PC-3 (cell line): ENCODE data around the gene CTTN. TPM values are rescaled to one million over a fixed set of nuclear protein-coding genes. Genes with fewer than 3 reads are reported as not detected.
"Not testable (repeated sequence)": the region's sequence is repeated elsewhere in the genome, so short reads cannot be mapped to it uniquely, and the experiment has no call there.

Experiments used
- ATAC-seq: fragments of 200-7000 bp; cut with Tn5 transposase; 2 replicates; pipeline ENCODE4 v1.9.1; 2020; ENCODE audit warnings: mild to moderate bottlenecking, moderate library complexity
- BruUV-seq: library from RNA; stranded (reverse); fragments of 400-500 nt; replicated peaks from 2 replicates; lab custom pipeline; 2021; lab: Mats Ljungman, UMichigan
- CTCF ChIA-PET: fragments of 300-600 bp; sonication (Branson Sonifier 250); formaldehyde crosslinking; loops from one replicate; lab custom pipeline; 2022; ENCODE audit warnings: antibody characterized with exemption; lab: Charles Lee
- POLR2A ChIA-PET: fragments of 300-600 bp; sonication (Branson Sonifier 250); formaldehyde crosslinking; loops from one replicate; lab custom pipeline; 2022; ENCODE audit warnings: antibody characterized with exemption; ENCODE audit not compliant: unreplicated experiment; lab: Charles Lee
- DNase-seq: peaks from one replicate; pipeline ENCODE4 v3.0.0-alpha.2; 2015
- H2AFZ ChIP-seq: fragments of 300-600 bp; sonication (generic); 2 replicates; pipeline ENCODE4 v1.6.0; 2016; ENCODE audit warnings: antibody characterized with exemption, low read length
- H3F3A ChIP-seq: fragments of 300-600 bp; sonication (generic); one replicate; pipeline ENCODE4 v1.6.0; 2017; ENCODE audit warnings: antibody characterized with exemption, low read length, control low read depth, mild to moderate bottlenecking; ENCODE audit not compliant: unreplicated experiment
- H3K27ac ChIP-seq: fragments of 300-600 bp; sonication (generic); 2 replicates; pipeline ENCODE4 v1.5.1; 2016; ENCODE audit warnings: mild to moderate bottlenecking, low read length
- H3K27me3 ChIP-seq: fragments of 300-600 bp; sonication (generic); 2 replicates; pipeline ENCODE4 v1.6.1; 2016; ENCODE audit warnings: low read length, mixed read lengths
- H3K36me3 ChIP-seq: fragments of 300-600 bp; sonication (generic); 2 replicates; pipeline ENCODE4 v1.6.1; 2016; ENCODE audit warnings: low read depth, mixed run types, low read length, mixed read lengths
- H3K4me1 ChIP-seq: fragments of 300-600 bp; sonication (generic); 2 replicates; pipeline ENCODE4 v1.5.1; 2016; ENCODE audit warnings: low read length; ENCODE audit not compliant: insufficient read depth
- H3K4me2 ChIP-seq: fragments of 300-600 bp; sonication (generic); 2 replicates; pipeline ENCODE4 v1.6.0; 2016; ENCODE audit warnings: low read length
- H3K4me3 ChIP-seq: fragments of 300-600 bp; sonication (generic); 2 replicates; pipeline ENCODE4 v1.5.1; 2016; ENCODE audit warnings: mild to moderate bottlenecking, low read length, mixed read lengths
- H3K79me2 ChIP-seq: fragments of 300-600 bp; sonication (generic); 2 replicates; pipeline ENCODE4 v1.6.1; 2017; ENCODE audit warnings: low read length, mixed read lengths
- H3K9ac ChIP-seq: fragments of 300-600 bp; sonication (generic); 2 replicates; pipeline ENCODE4 v1.6.0; 2016; ENCODE audit warnings: mild to moderate bottlenecking, low read length
- H3K9me2 ChIP-seq: fragments of 300-600 bp; sonication (generic); replicated peaks from 2 replicates; pipeline ENCODE4 v1.6.1; 2016; ENCODE audit warnings: mixed run types, low read length, mixed read lengths
- H3K9me3 ChIP-seq: fragments of 300-600 bp; sonication (generic); 2 replicates; pipeline ENCODE4 v1.6.1; 2016; ENCODE audit warnings: low read length, mixed read lengths
- H4K20me1 ChIP-seq: fragments of 300-600 bp; sonication (generic); 2 replicates; pipeline ENCODE4 v1.6.1; 2016; ENCODE audit warnings: low read length, mixed read lengths
- EZH2 ChIP-seq: fragments of 300-600 bp; sonication (generic); IDR thresholded peaks from one replicate; pipeline ENCODE4 v1.6.1; 2017; ENCODE audit warnings: antibody characterized with exemption, mild to moderate bottlenecking, low read length; ENCODE audit not compliant: unreplicated experiment
- EZH2phosphoT487 ChIP-seq: fragments of 300-600 bp; sonication (generic); IDR thresholded peaks from 2 replicates; pipeline ENCODE4 v1.6.1; 2018; ENCODE audit warnings: mild to moderate bottlenecking, antibody characterized with exemption, low read length, borderline replicate concordance
- intact Hi-C: fragments of 100-400 bp; cut with micrococcal nuclease; formaldehyde crosslinking; loops from 2 replicates; pipeline ENCODE4 v1.9.0; 2023
- total RNA-seq: library from RNA; depleted of rRNA; stranded (reverse); fragments of >200 nt; gene quantifications from 2 replicates; pipeline ENCODE4 v1.2.3, GENCODE V29; 2014
- TF ChIP-seq, protein P1 (sequence below): fragments of 300-600 bp; sonication (generic); conservative IDR thresholded peaks from 2 replicates; pipeline ENCODE4 v1.5.1; 2017; ENCODE audit warnings: antibody characterized with exemption, low read depth, mild to moderate bottlenecking, low read length

The CTTN gene
- total RNA-seq, 1 experiment from 2014 or later, result 244 TPM

DNA sequence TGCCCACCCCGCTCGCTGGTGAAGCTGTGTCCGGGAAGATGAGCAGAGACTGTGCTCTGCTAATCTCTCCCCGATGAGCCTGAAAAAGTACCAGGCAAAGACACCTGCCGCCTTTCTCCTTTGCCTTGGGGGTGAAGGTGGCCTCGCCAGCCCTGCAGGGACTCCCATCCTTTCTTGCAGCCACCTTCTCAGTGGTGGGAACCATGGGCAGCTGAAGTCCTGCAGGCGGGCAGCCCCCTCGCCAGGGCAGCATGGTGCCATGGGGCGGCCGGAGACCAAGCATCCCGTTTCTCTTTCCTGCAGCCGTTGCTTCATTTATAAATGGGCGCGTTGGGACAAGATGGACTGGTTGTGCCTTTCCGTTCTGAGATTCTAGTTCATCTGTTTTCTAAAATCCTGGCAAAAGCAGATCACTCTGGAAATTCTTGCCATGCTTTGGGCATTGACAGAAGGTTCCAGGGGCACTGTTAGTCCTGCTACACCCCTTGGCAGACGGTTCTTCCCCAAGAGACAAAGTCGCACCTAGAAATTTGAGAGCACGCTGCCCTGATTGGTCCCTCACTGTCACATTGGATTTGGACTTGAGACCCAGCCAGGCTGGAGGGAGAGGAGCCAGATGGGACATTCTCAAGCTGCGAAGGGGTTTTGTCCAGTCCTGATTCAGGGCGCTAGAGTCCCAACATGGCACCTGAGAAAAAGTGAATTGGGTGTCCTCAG, 7.5 kb downstream of the CTTN start:
- no peak for ATAC-seq
- POLR2A ChIA-PET, result no interaction called here
- intact Hi-C loops, result no loop called here
- H3K9ac ChIP-seq, result no peak overlapping the region
- no peak overlapping the region for H3K4me2 ChIP-seq
- H3K36me3 ChIP-seq, result peaks cover 59% of the 10 kb centered on the region
- H3K79me2 ChIP-seq, result peaks cover 58% of the 10 kb centered on the region
- no peak overlapping the region for H3K27ac ChIP-seq
- no peak overlapping the region for H3K4me3 ChIP-seq
- H3F3A ChIP-seq, result no peaks in the 10 kb centered on the region
- no TSS peak for BruUV-seq
- peaks cover 23% of the 10 kb centered on the region for H4K20me1 ChIP-seq
- CTCF ChIA-PET, result no interaction called here
- no peaks in the 10 kb centered on the region for H3K9me3 ChIP-seq
- TF ChIP-seq EZH2, result no peak
- TF ChIP-seq, protein P1, sequence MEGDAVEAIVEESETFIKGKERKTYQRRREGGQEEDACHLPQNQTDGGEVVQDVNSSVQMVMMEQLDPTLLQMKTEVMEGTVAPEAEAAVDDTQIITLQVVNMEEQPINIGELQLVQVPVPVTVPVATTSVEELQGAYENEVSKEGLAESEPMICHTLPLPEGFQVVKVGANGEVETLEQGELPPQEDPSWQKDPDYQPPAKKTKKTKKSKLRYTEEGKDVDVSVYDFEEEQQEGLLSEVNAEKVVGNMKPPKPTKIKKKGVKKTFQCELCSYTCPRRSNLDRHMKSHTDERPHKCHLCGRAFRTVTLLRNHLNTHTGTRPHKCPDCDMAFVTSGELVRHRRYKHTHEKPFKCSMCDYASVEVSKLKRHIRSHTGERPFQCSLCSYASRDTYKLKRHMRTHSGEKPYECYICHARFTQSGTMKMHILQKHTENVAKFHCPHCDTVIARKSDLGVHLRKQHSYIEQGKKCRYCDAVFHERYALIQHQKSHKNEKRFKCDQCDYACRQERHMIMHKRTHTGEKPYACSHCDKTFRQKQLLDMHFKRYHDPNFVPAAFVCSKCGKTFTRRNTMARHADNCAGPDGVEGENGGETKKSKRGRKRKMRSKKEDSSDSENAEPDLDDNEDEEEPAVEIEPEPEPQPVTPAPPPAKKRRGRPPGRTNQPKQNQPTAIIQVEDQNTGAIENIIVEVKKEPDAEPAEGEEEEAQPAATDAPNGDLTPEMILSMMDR, result no peak
- TF ChIP-seq EZH2phosphoT487, result no peak
- no peaks in the 10 kb centered on the region for H3K9me2 ChIP-seq
- no peak for DNase-seq
- H3K4me1 ChIP-seq, result peaks cover 11% of the 10 kb centered on the region
- H2AFZ ChIP-seq, result no peak overlapping the region
- no peaks in the 10 kb centered on the region for H3K27me3 ChIP-seq

DNA sequence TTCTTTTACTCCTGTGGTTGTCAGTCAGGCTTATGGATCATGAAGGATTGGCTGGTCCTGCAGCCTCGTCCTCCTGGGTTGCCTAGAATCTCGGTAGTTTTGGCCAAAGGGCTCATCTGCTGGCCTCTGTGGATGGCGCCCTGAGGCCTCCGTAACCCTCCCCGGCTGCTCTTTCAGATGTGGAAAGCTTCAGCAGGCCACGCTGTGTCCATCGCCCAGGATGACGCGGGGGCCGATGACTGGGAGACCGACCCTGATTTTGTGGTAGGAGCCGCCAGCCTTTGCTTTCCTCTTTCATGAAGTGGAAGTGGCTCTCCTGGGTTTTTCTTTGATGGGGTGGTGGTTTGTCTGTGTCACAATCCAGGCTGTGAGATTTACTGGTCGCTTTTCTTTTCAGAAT, 8.8 kb downstream of the CTTN start:
- Histone ChIP-seq H3F3A (no peaks in the 10 kb centered on the region), H3K27me3 (no peaks in the 10 kb centered on the region), H3K9me3 (no peaks in the 10 kb centered on the region), H3K27ac (no peak overlapping the region), H3K9ac (no peak overlapping the region), H3K9me2 (no peaks in the 10 kb centered on the region), H3K4me1 (peaks cover 8% of the 10 kb centered on the region), H3K36me3 (peaks cover 70% of the 10 kb centered on the region), H3K4me2 (no peak overlapping the region), H3K79me2 (peaks cover 46% of the 10 kb centered on the region), H2AFZ (no peak overlapping the region), H4K20me1 (peaks cover 21% of the 10 kb centered on the region), H3K4me3 (no peak overlapping the region)
- ChIA-PET POLR2A (no interaction called here), CTCF (no interaction called here)
- no TSS peak for BruUV-seq
- DNase-seq (no peak), ATAC-seq (no peak)
- intact Hi-C loops, result no loop called here
- no peak for TF ChIP-seq EZH2phosphoT487
- no peak for TF ChIP-seq EZH2
- TF ChIP-seq, protein P1, result no peak

DNA sequence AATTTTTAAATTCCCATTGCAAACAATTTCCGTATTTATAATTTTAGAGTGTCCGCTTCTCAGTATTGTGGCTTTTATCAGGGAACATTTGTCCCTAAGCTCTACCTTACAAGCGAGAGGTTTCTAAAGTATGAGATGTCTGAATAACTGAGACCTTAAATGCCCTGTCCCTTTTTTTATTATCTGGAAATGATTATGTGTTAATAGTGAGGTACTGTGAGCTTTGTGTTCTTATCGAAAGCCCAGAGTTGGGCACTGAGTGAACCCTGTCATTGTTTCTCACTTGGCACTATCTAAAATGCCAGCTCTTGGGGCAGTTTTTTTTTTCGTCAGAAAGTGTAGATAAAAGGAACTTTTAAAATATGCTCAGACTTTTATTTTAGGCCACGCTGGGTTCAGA, 9.5 kb downstream of the CTTN start:
- peaks cover 1% of the 10 kb centered on the region; the same call in 1 of the 2 replicates for H3K4me1 ChIP-seq
- H3K9me2 ChIP-seq, result no peaks in the 10 kb centered on the region
- peaks cover 15% of the 10 kb centered on the region for H4K20me1 ChIP-seq
- ChIA-PET CTCF (no interaction called here), POLR2A (no interaction called here)
- H3K9me3 ChIP-seq, result no peaks in the 10 kb centered on the region
- H3K9ac ChIP-seq, result no peak overlapping the region
- no peak overlapping the region for H3K4me3 ChIP-seq
- ATAC-seq (no peak), DNase-seq (no peak)
- no peak overlapping the region for H3K27ac ChIP-seq
- H3K36me3 ChIP-seq, result peaks cover 77% of the 10 kb centered on the region
- H2AFZ ChIP-seq, result no peak overlapping the region
- TF ChIP-seq EZH2 (no peak), EZH2phosphoT487 (no peak)
- TF ChIP-seq, protein P1, result no peak
- intact Hi-C loops, result no loop called here
- no TSS peak for BruUV-seq
- peaks cover 39% of the 10 kb centered on the region for H3K79me2 ChIP-seq
- H3F3A ChIP-seq, result no peaks in the 10 kb centered on the region
- H3K4me2 ChIP-seq, result no peak overlapping the region
- no peaks in the 10 kb centered on the region for H3K27me3 ChIP-seq

DNA sequence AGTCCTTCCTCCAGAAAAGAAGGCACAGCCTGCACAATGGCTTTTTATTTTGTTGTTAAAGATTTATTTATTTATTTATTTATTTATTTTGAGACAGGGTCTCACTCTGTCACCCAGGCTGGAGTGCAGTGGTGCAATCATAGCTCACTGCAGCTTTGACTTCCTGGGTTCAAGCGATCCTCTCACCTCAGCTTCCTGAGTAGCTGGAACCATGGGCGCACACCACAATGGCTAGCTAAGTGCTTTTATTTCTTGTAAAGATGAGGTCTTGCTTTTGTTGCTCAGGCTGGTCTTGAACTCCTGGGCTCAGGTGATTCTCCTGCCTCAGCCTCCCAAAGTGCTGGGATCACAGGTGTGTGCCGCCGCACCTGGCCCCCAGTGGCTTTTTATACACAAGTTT, 10.0 kb downstream of the CTTN start:
- H3K9ac ChIP-seq, H3F3A ChIP-seq, H3K9me3 ChIP-seq, CTCF ChIA-PET, H3K4me1 ChIP-seq, H3K4me2 ChIP-seq, H2AFZ ChIP-seq, H3K9me2 ChIP-seq, POLR2A ChIA-PET, ATAC-seq, BruUV-seq, H3K27ac ChIP-seq, DNase-seq, H3K27me3 ChIP-seq, H3K4me3 ChIP-seq, intact Hi-C loops: not testable (repeated sequence)
- H3K36me3 ChIP-seq, result peaks cover 82% of the 10 kb centered on the region
- peaks cover 11% of the 10 kb centered on the region for H4K20me1 ChIP-seq
- peaks cover 34% of the 10 kb centered on the region for H3K79me2 ChIP-seq
